Astrocyte of the hippocampus (primary cell): ENCODE measurements around the gene FCAMR.

Experiments used
- DNase-seq: peaks from one replicate; pipeline ENCODE4 v3.0.0; 2011; ENCODE audit warnings: low read depth, low spot score

The FCAMR gene

GRCh38 chr1:206957639-206958038, 12.6 kb downstream of the FCAMR start:
- DNase-seq = no peak

GRCh38 chr1:206955476-206956451, 14.5 kb downstream of the FCAMR start:
- peak; percentile 7 for DNase-seq

GRCh38 chr1:206954459-206955342, 15.6 kb downstream of the FCAMR start:
- DNase-seq = no peak

GRCh38 chr1:206953626-206954025, 16.6 kb downstream of the FCAMR start:
- DNase-seq = no peak

- no peak for DNase-seq
Observed at GRCh38 chr1:206953126-206953525, 17.1 kb downstream of the FCAMR start.

- peak; percentile 27 for DNase-seq
Observed at GRCh38 chr1:206952171-206952570, 18.1 kb downstream of the FCAMR start.

- no peak for DNase-seq
Observed at GRCh38 chr1:206951318-206952100, 18.8 kb downstream of the FCAMR start.

GRCh38 chr1:206949641-206950040, 20.6 kb downstream of the FCAMR start:
- no peak for DNase-seq

- no peak for DNase-seq
Observed at GRCh38 chr1:206949208-206949607, 21.1 kb downstream of the FCAMR start.

GRCh38 chr1:206947255-206947654, 23.0 kb downstream of the FCAMR start:
- DNase-seq = no peak

- DNase-seq = no peak
Observed at GRCh38 chr1:206946261-206946660, 24.0 kb downstream of the FCAMR start, which contains the start of gene PIGR. Gene PIGR, minus strand, starts transcription at chr1:206946466. Its CDS starts 5,935 bp downstream, at chr1:206940531.

- DNase-seq = no peak
Observed at GRCh38 chr1:206945779-206946178, 24.5 kb downstream of the FCAMR start.

- no peak for DNase-seq
Observed at GRCh38 chr1:206944703-206945102, 25.6 kb downstream of the FCAMR start.

- no peak for DNase-seq
Observed at GRCh38 chr1:206941766-206942418, 28.4 kb downstream of the FCAMR start.

GRCh38 chr1:206940588-206940936, 29.7 kb downstream of the FCAMR start:
- DNase-seq = no peak

- DNase-seq = no peak
Observed at GRCh38 chr1:206939841-206940587, 30.2 kb downstream of the FCAMR start.

GRCh38 chr1:206939131-206939530, 31.1 kb downstream of the FCAMR start:
- DNase-seq = no peak

GRCh38 chr1:206937425-206937824, 32.8 kb downstream of the FCAMR start:
- no peak for DNase-seq

GRCh38 chr1:206935491-206936067, 34.7 kb downstream of the FCAMR start:
- no peak for DNase-seq
